HepG2 (cell line): ENCODE data around the gene GNPNAT1. TPM values are rescaled to one million over a fixed set of nuclear protein-coding genes. Genes with fewer than 3 reads are reported as not detected.

Experiments
- CHD2 ChIP-seq: IDR thresholded peaks from 2 replicates; pipeline ENCODE4 v1.6.1; 2011; ENCODE audit warnings: low read depth, low read length, improper control_type of control experiment
- DR1 ChIP-seq: sonication (generic); formaldehyde crosslinking; IDR thresholded peaks from 2 replicates; pipeline ENCODE4 v1.8.0; 2021; ENCODE audit warnings: mild to moderate bottlenecking, missing genetic modification reagents, inconsistent platforms
- ETS1 ChIP-seq: sonication (generic); formaldehyde crosslinking; IDR thresholded peaks from 2 replicates; pipeline ENCODE4 v1.4.0; 2020; ENCODE audit warnings: missing genetic modification reagents
- IKZF1 ChIP-seq: fragments of 450-650 bp; IDR thresholded peaks from 2 replicates; pipeline ENCODE4 v1.7.1; 2016
- JDP2 ChIP-seq: sonication (generic); formaldehyde crosslinking; IDR thresholded peaks from 2 replicates; pipeline ENCODE4 v1.8.1; 2022; ENCODE audit warnings: missing genetic modification reagents, borderline replicate concordance
- MTERF4 ChIP-seq: sonication (generic); formaldehyde crosslinking; IDR thresholded peaks from 2 replicates; pipeline ENCODE4 v1.8.0; 2023; ENCODE audit warnings: mild to moderate bottlenecking, missing genetic modification reagents
- MYC ChIP-seq: sonication (generic); formaldehyde crosslinking; IDR thresholded peaks from 2 replicates; pipeline ENCODE4 v1.9.0; 2021; ENCODE audit warnings: missing genetic modification reagents, borderline replicate concordance
- TMF1 ChIP-seq: sonication (generic); formaldehyde crosslinking; IDR thresholded peaks from 2 replicates; pipeline ENCODE4 v1.8.1; 2022; ENCODE audit warnings: low read depth, missing genetic modification reagents
- ZNF256 ChIP-seq: sonication (generic); formaldehyde crosslinking; conservative IDR thresholded peaks from 2 replicates; pipeline ENCODE4 v1.4.0; 2020; ENCODE audit warnings: missing genetic modification reagents
- ZNF317 ChIP-seq: sonication (generic); formaldehyde crosslinking; IDR thresholded peaks from 2 replicates; pipeline ENCODE4 v1.5.0; 2020; ENCODE audit warnings: mild to moderate bottlenecking, missing genetic modification reagents
- ZNF737 ChIP-seq: sonication (generic); formaldehyde crosslinking; IDR thresholded peaks from 2 replicates; pipeline ENCODE4 v1.5.0; 2020; ENCODE audit warnings: missing genetic modification reagents, mild to moderate bottlenecking, borderline replicate concordance
- ZNF766 ChIP-seq: sonication (generic); formaldehyde crosslinking; IDR thresholded peaks from 2 replicates; pipeline ENCODE4 v1.5.0; 2020; ENCODE audit warnings: missing genetic modification reagents, borderline replicate concordance
- ZNF878 ChIP-seq: sonication (generic); formaldehyde crosslinking; IDR thresholded peaks from 2 replicates; pipeline ENCODE4 v1.8.1; 2023; ENCODE audit warnings: mild to moderate bottlenecking, missing genetic modification reagents, moderate library complexity
- ZSCAN12 ChIP-seq: sonication (generic); formaldehyde crosslinking; IDR thresholded peaks from 2 replicates; pipeline ENCODE4 v1.9.0; 2021; ENCODE audit warnings: mild to moderate bottlenecking, missing genetic modification reagents
- polyA plus RNA-seq, 8 experiments: library from polyadenylated mRNA; depleted of rRNA in 3 of 8; stranded (reverse) in 7 of 8; unstranded in 1 of 8; fragments of >200 nt; fragmentation: Illumina TruSeq in 4 of 8; extraction: Trizol in 4 of 8; gene quantifications; 2 replicates each; pipeline versions ENCODE4 v1.2.1 to v1.2.3, GENCODE V29; 2011 to 2016; ENCODE audit warnings: low read depth in 4 of 8, missing spikeins in 1 of 8, mixed read lengths in 1 of 8; ENCODE audit not compliant: insufficient read depth in 1 of 8
- total RNA-seq, 5 experiments: library from RNA; depleted of rRNA; stranded (reverse); fragments of >200 nt; fragmentation: Illumina TruSeq; extraction: Trizol; gene quantifications; 2 replicates each; pipeline ENCODE4 v1.2.3, GENCODE V29; 2016; ENCODE audit warnings: low read depth in 1 of 5
- TF ChIP-seq, protein P1 (sequence below): sonication (generic); formaldehyde crosslinking; IDR thresholded peaks from 2 replicates; pipeline ENCODE4 v1.4.0; 2020; ENCODE audit warnings: missing genetic modification reagents
- TF ChIP-seq, protein P2 (sequence below): IDR thresholded peaks from 2 replicates; pipeline ENCODE4 v1.6.1; 2016; ENCODE audit warnings: low read depth, borderline replicate concordance
- TF ChIP-seq, protein P3 (sequence below): sonication (generic); formaldehyde crosslinking; IDR thresholded peaks from 2 replicates; pipeline ENCODE4 v1.5.0; 2020; ENCODE audit warnings: missing genetic modification reagents
- TF ChIP-seq, protein P4 (sequence below): sonication (generic); formaldehyde crosslinking; IDR thresholded peaks from 2 replicates; pipeline ENCODE4 v1.5.1; 2020; ENCODE audit warnings: mild to moderate bottlenecking, missing genetic modification reagents, borderline replicate concordance

GNPNAT1 gene
- total and polyA plus RNA-seq, 2 of the 13 experiments (the other 11 are each of a cell fraction or from before 2014, with no cell fraction given) = 38.3 to 54.9 TPM

DNA sequence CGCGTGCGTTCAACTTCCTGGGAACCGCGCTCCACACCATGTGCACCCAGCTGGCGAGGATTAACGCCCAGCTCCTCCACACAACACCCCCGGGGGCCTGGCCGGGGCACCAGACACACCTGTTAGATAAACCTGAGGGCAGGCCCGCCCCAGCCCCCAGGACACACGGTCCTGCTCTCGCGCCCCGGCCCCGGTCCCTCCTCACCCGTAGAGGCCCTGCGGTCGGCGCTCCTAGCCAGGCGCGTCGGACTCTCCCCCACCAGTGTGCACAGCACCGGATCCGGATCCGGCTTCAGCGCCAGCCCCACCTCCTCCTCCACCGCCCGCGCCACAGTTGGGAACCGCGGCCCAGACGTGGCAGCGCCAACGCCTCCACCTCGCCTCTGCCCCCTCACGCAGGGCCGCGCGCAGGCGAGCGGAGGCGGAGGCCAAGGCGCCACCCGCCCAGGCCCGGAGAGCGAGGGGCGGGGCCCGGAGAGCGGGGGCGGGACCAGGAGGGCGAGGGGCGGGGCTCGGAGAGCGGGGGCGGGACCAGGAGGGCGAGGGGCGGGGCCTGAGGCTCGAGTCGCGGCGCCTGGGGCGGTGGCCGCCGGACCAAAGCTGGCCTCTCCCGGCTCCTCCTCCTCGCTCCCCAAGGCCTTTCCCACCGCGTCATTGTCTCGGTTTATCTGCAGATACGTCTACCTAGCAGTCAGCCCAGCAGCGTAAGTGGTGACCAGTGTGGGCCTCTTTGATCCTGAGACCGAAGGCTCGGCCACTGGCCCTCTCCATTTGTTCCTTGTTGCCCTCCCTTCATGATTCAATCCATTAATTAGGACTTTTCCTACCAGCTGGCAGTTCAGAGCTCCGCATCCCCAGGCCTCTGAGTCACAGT lies at the start of gene GNPNAT1 (continued):
- peak; percentile 71; the same call in 1 of the 2 replicates for TF ChIP-seq ZNF256 (CRISPR knock-in tag)
- TF ChIP-seq, protein P1, sequence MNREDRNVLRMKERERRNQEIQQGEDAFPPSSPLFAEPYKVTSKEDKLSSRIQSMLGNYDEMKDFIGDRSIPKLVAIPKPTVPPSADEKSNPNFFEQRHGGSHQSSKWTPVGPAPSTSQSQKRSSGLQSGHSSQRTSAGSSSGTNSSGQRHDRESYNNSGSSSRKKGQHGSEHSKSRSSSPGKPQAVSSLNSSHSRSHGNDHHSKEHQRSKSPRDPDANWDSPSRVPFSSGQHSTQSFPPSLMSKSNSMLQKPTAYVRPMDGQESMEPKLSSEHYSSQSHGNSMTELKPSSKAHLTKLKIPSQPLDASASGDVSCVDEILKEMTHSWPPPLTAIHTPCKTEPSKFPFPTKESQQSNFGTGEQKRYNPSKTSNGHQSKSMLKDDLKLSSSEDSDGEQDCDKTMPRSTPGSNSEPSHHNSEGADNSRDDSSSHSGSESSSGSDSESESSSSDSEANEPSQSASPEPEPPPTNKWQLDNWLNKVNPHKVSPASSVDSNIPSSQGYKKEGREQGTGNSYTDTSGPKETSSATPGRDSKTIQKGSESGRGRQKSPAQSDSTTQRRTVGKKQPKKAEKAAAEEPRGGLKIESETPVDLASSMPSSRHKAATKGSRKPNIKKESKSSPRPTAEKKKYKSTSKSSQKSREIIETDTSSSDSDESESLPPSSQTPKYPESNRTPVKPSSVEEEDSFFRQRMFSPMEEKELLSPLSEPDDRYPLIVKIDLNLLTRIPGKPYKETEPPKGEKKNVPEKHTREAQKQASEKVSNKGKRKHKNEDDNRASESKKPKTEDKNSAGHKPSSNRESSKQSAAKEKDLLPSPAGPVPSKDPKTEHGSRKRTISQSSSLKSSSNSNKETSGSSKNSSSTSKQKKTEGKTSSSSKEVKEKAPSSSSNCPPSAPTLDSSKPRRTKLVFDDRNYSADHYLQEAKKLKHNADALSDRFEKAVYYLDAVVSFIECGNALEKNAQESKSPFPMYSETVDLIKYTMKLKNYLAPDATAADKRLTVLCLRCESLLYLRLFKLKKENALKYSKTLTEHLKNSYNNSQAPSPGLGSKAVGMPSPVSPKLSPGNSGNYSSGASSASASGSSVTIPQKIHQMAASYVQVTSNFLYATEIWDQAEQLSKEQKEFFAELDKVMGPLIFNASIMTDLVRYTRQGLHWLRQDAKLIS (CRISPR knock-in tag) = no peak; the same call in 1 of the 2 replicates
- TF ChIP-seq DR1 (CRISPR knock-in tag) = peak; percentile 56; the same call in 1 of the 2 replicates
- peak; percentile 89; the same call in 1 of the 2 replicates for TF ChIP-seq MYC (CRISPR knock-in tag)
- no peak for TF ChIP-seq JDP2 (CRISPR knock-in tag)
- peak; percentile 93; the same call in 1 of the 2 replicates for TF ChIP-seq MTERF4
- TF ChIP-seq, protein P2, sequence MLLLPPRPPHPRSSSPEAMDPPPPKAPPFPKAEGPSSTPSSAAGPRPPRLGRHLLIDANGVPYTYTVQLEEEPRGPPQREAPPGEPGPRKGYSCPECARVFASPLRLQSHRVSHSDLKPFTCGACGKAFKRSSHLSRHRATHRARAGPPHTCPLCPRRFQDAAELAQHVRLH = peak; percentile 76; the same call in 1 of the 2 replicates
- peak; percentile 54; the same call in 1 of the 2 replicates for TF ChIP-seq ZNF766 (CRISPR knock-in tag)
- TF ChIP-seq, protein P3, sequence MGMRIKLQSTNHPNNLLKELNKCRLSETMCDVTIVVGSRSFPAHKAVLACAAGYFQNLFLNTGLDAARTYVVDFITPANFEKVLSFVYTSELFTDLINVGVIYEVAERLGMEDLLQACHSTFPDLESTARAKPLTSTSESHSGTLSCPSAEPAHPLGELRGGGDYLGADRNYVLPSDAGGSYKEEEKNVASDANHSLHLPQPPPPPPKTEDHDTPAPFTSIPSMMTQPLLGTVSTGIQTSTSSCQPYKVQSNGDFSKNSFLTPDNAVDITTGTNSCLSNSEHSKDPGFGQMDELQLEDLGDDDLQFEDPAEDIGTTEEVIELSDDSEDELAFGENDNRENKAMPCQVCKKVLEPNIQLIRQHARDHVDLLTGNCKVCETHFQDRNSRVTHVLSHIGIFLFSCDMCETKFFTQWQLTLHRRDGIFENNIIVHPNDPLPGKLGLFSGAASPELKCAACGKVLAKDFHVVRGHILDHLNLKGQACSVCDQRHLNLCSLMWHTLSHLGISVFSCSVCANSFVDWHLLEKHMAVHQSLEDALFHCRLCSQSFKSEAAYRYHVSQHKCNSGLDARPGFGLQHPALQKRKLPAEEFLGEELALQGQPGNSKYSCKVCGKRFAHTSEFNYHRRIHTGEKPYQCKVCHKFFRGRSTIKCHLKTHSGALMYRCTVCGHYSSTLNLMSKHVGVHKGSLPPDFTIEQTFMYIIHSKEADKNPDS = peak; percentile 73; the same call in 1 of the 2 replicates
- TF ChIP-seq TMF1 (CRISPR knock-in tag) = peak; percentile 95; the same call in 1 of the 2 replicates
- TF ChIP-seq, protein P4, sequence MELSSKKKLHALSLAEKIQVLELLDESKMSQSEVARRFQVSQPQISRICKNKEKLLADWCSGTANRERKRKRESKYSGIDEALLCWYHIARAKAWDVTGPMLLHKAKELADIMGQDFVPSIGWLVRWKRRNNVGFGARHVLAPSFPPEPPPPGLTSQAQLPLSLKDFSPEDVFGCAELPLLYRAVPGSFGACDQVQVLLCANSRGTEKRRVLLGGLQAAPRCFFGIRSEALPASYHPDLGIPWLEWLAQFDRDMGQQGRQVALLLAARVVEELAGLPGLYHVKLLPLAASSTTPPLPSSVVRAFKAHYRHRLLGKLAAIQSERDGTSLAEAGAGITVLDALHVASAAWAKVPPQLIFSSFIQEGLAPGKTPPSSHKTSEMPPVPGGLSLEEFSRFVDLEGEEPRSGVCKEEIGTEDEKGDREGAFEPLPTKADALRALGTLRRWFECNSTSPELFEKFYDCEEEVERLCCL (CRISPR knock-in tag) = no peak; the same call in 1 of the 2 replicates
- no peak for TF ChIP-seq CHD2
- TF ChIP-seq IKZF1 = no peak
- peak; percentile 77; the same call in 1 of the 2 replicates for TF ChIP-seq ETS1 (CRISPR knock-in tag)
- TF ChIP-seq ZNF317 (CRISPR knock-in tag) = peak; percentile 84; the same call in 1 of the 2 replicates
- TF ChIP-seq ZSCAN12 (CRISPR knock-in tag) = no peak
- no peak for TF ChIP-seq ZNF737 (CRISPR knock-in tag)
- no peak; the same call in none of the 2 replicates for TF ChIP-seq ZNF878 (CRISPR knock-in tag)
